Neuronal stem cell (in vitro differentiated cells): ENCODE measurements around the gene NPAS3.

Experiments used
- DNase-seq: peaks from one replicate; pipeline ENCODE4 v3.0.0-alpha.2; 2013; ENCODE audit warnings: low spot score
- H2AFZ ChIP-seq: one replicate; pipeline ENCODE4 v1.6.1; 2013; ENCODE audit warnings: mild to moderate bottlenecking, low read length, inconsistent platforms
- H2AK5ac ChIP-seq: 2 replicates; pipeline ENCODE4 v1.6.1; 2013; ENCODE audit warnings: low read depth, mild to moderate bottlenecking, inconsistent platforms, low read length, moderate library complexity, mixed read lengths
- H2BK120ac ChIP-seq: 2 replicates; pipeline ENCODE4 v1.6.1; 2013; ENCODE audit warnings: low read depth, mild to moderate bottlenecking, inconsistent platforms, low read length, moderate library complexity, mixed read lengths
- H2BK12ac ChIP-seq: one replicate; pipeline ENCODE4 v1.6.1; 2013; ENCODE audit warnings: low read length, inconsistent platforms
- H2BK15ac ChIP-seq: 2 replicates; pipeline ENCODE4 v1.6.1; 2013; ENCODE audit warnings: mild to moderate bottlenecking, low read length, inconsistent platforms, mixed read lengths
- H2BK5ac ChIP-seq: one replicate; pipeline ENCODE4 v1.6.1; 2013; ENCODE audit warnings: inconsistent platforms, mild to moderate bottlenecking, low read length, moderate library complexity
- H3K14ac ChIP-seq: one replicate; pipeline ENCODE4 v1.6.1; 2013; ENCODE audit warnings: low read length, inconsistent platforms
- H3K18ac ChIP-seq: 2 replicates; pipeline ENCODE4 v1.6.1; 2013; ENCODE audit warnings: low read length, inconsistent platforms
- H3K23ac ChIP-seq: 2 replicates; pipeline ENCODE4 v1.6.1; 2013; ENCODE audit warnings: low read depth, mild to moderate bottlenecking, mixed read lengths, low read length, inconsistent platforms; ENCODE audit not compliant: poor library complexity
- H3K27ac ChIP-seq: replicated peaks from 3 replicates; pipeline ENCODE4 v1.5.1; 2013; ENCODE audit warnings: low read length, inconsistent platforms
- H3K27me3 ChIP-seq, 3 experiments: 2 replicates each; pipeline ENCODE4 v1.6.1; 2013; ENCODE audit warnings: low read length in 3 of 3, mild to moderate bottlenecking in 2 of 3, inconsistent platforms in 1 of 3, low read depth in 1 of 3, mixed read lengths in 1 of 3, moderate library complexity in 1 of 3; ENCODE audit not compliant: control insufficient read depth in 3 of 3, insufficient read depth in 3 of 3
- H3K36me3 ChIP-seq, 2 donors: replicated peaks in 1 of 2; 2 replicates each; pipeline ENCODE4 v1.6.1; 2013; ENCODE audit warnings: low read length in 2 of 2; ENCODE audit not compliant: control insufficient read depth in 2 of 2, insufficient read depth in 2 of 2
- H3K4ac ChIP-seq: 2 replicates; pipeline ENCODE4 v1.6.1; 2013; ENCODE audit warnings: inconsistent platforms, mild to moderate bottlenecking, low read length, moderate library complexity
- H3K4me1 ChIP-seq, 2 donors: 1 replicate in 1 of 2; 2 replicates in 1 of 2; pipeline ENCODE4 v1.6.1; 2013; ENCODE audit warnings: low read length in 2 of 2, low read depth in 1 of 2; ENCODE audit not compliant: control insufficient read depth in 2 of 2, insufficient read depth in 1 of 2
- H3K4me2 ChIP-seq: one replicate; pipeline ENCODE4 v1.6.1; 2013; ENCODE audit warnings: mild to moderate bottlenecking, low read length, inconsistent platforms; ENCODE audit not compliant: insufficient read depth, poor library complexity, severe bottlenecking
- H3K4me3 ChIP-seq, 2 donors: 2 replicates each; pipeline ENCODE4 v1.5.1; 2013; ENCODE audit warnings: low read length in 2 of 2, mild to moderate bottlenecking in 2 of 2, inconsistent platforms in 1 of 2, moderate library complexity in 1 of 2
- H3K79me1 ChIP-seq: one replicate; pipeline ENCODE4 v1.6.1; 2013; ENCODE audit warnings: low read depth, mild to moderate bottlenecking, inconsistent platforms, low read length, moderate library complexity
- H3K9ac ChIP-seq: one replicate; pipeline ENCODE4 v1.6.1; 2013; ENCODE audit warnings: mild to moderate bottlenecking, low read depth, low read length, inconsistent platforms; ENCODE audit not compliant: poor library complexity
- H3K9me3 ChIP-seq, 2 donors: replicated peaks in 1 of 2; 2 replicates each; pipeline versions ENCODE3 to v1.6.1; 2013; ENCODE audit warnings: low read length in 2 of 2, mild to moderate bottlenecking in 2 of 2, inconsistent platforms in 1 of 2, low read depth in 1 of 2, mixed read lengths in 1 of 2, moderate library complexity in 1 of 2; ENCODE audit not compliant: control insufficient read depth in 2 of 2, insufficient read depth in 1 of 2
- H4K8ac ChIP-seq: one replicate; pipeline ENCODE4 v1.6.1; 2013; ENCODE audit warnings: low read depth, mild to moderate bottlenecking, inconsistent platforms, low read length, moderate library complexity
- H4K91ac ChIP-seq: one replicate; pipeline ENCODE4 v1.6.1; 2013; ENCODE audit warnings: low read length, low read depth, mild to moderate bottlenecking, inconsistent platforms; ENCODE audit not compliant: poor library complexity
- WGBS, 2 donors: extraction: QIAGEN DNeasy Blood & Tissue Kit; methylation state at CpG; one replicate each; pipeline ENCODE4 v1.1.7; 2013; ENCODE audit warnings: missing lambda C conversion rate in 2 of 2, mixed read lengths in 1 of 2; ENCODE audit not compliant: insufficient read length in 2 of 2, insufficient replicate concordance in 1 of 2; ENCODE audit errors: extremely low coverage in 2 of 2; 5-methylcytosine and 5-hydroxymethylcytosine counted together

NPAS3 gene

DNA sequence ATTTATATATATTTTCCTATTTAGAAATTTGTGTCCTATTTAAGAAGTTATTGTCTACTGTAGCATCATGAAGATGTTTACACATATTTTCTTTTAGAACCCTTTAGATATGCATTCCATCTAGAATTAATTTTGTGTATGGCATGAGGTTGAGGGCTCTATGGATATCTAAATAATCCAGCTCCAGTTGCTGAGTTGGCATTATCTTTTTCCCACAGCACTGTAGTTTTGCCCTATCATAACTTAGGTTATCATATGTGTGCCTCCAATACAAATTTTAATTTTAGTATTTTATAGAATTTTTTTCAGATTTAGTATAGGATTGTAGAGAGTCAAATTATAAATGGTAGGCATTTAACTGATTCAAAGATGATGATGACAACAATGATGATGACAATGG, 159.3 kb downstream of the NPAS3 start:
- H4K91ac ChIP-seq, result no peak overlapping the region
- H3K36me3 ChIP-seq, result peaks cover 0 to 40% of the 10 kb centered on the region in 2 donors
- no peaks in the 10 kb centered on the region for H3K4me1 ChIP-seq
- no peak overlapping the region for H3K18ac ChIP-seq
- no peak overlapping the region for H3K4me2 ChIP-seq
- no peak overlapping the region for H4K8ac ChIP-seq
- H2BK15ac ChIP-seq, result no peak overlapping the region
- no peak for DNase-seq
- no peaks in the 10 kb centered on the region for H3K79me1 ChIP-seq
- H3K9me3 ChIP-seq, result peaks cover 0 to 39% of the 10 kb centered on the region in 2 donors
- no peak overlapping the region for H2BK120ac ChIP-seq
- H3K4ac ChIP-seq, result no peak overlapping the region
- no peak overlapping the region for H3K14ac ChIP-seq
- H3K27ac ChIP-seq, result no peak overlapping the region
- H2BK5ac ChIP-seq, result no peak overlapping the region
- H2AK5ac ChIP-seq, result no peak overlapping the region
- H3K23ac ChIP-seq, result no peak overlapping the region
- no peaks in the 10 kb centered on the region for H3K27me3 ChIP-seq
- no peak overlapping the region for H2BK12ac ChIP-seq
- H3K9ac ChIP-seq, result no peak overlapping the region
- H2AFZ ChIP-seq, result no peak overlapping the region
- H3K4me3 ChIP-seq, result no peak overlapping the region

DNA sequence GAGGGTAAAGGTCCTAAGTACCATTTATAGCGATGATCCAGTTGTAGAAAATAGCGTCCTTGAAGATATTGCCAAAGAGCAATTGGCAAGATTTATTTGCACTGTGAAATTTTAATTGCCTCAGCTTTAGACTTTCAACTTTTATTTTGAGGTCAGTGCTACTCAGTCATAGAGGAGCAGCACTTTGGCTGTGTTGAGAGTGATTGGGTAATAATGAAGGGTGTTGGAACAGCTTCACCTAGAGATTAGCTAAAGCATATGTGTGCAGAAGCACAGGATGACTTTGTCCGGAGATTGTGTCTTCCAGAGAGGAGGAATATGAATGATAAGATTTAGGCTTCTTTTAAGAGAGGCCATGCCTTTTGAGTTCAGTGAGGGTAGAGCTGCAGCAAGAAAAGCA, 164.8 kb downstream of the NPAS3 start:
- H2BK15ac ChIP-seq, result no peak overlapping the region
- H3K4me1 ChIP-seq, result no peaks in the 10 kb centered on the region
- H3K27ac ChIP-seq, result no peak overlapping the region
- H3K4me2 ChIP-seq, result no peak overlapping the region
- H4K91ac ChIP-seq, result no peak overlapping the region
- no peak overlapping the region for H3K18ac ChIP-seq
- H2BK12ac ChIP-seq, result no peak overlapping the region
- no peak overlapping the region for H4K8ac ChIP-seq
- no peak overlapping the region for H3K23ac ChIP-seq
- H3K4ac ChIP-seq, result no peak overlapping the region
- no CpG with 5 or more reads among the region's 3 CpGs for WGBS, 2 donors
- no peak overlapping the region for H2BK120ac ChIP-seq
- H3K9ac ChIP-seq, result no peak overlapping the region
- peaks cover 0 to 4% of the 10 kb centered on the region in 2 donors for H3K9me3 ChIP-seq
- no peaks in the 10 kb centered on the region for H3K27me3 ChIP-seq
- no peak overlapping the region for H3K14ac ChIP-seq
- no peak overlapping the region for H2AK5ac ChIP-seq
- H2BK5ac ChIP-seq, result no peak overlapping the region
- no peak overlapping the region for H3K4me3 ChIP-seq
- DNase-seq, result no peak
- no peaks in the 10 kb centered on the region for H3K79me1 ChIP-seq
- peaks cover 0 to 17% of the 10 kb centered on the region in 2 donors for H3K36me3 ChIP-seq
- no peak overlapping the region for H2AFZ ChIP-seq

DNA sequence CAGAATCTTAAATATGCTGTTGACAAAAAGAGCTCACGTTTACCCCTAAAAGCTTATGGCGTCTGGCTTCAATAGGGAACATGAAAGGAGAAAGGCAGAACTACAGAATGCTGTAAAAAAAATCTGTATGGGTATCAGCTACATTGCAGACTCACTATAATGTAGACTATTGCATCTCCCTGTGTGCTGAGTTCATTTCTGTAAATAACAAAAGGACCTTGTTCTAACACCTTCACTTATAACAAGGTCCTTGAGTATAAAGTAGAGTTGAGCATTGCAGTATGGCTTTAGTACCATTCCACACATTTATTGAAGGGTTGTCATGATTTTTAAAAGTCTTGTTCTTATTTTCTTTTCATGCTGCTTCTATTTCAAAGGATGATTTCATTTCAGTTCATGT, 165.3 kb downstream of the NPAS3 start:
- Histone ChIP-seq H3K27me3 (no peaks in the 10 kb centered on the region), H3K18ac (no peak overlapping the region), H2BK12ac (no peak overlapping the region), H3K4me1 (no peaks in the 10 kb centered on the region), H3K4ac (no peak overlapping the region), H2BK120ac (no peak overlapping the region), H4K91ac (no peak overlapping the region), H3K4me2 (no peak overlapping the region), H3K79me1 (no peaks in the 10 kb centered on the region), H4K8ac (no peak overlapping the region), H2AK5ac (no peak overlapping the region), H2BK5ac (no peak overlapping the region), H3K4me3 (no peak overlapping the region), H3K23ac (no peak overlapping the region), H2AFZ (no peak overlapping the region), H3K9me3 (peaks cover 0 to 4% of the 10 kb centered on the region in 2 donors), H2BK15ac (no peak overlapping the region), H3K36me3 (peaks cover 0 to 17% of the 10 kb centered on the region in 2 donors), H3K27ac (no peak overlapping the region), H3K9ac (no peak overlapping the region), H3K14ac (no peak overlapping the region)
- no peak for DNase-seq
- WGBS, 2 donors, result no CpG with 5 or more reads among the region's 2 CpGs

DNA sequence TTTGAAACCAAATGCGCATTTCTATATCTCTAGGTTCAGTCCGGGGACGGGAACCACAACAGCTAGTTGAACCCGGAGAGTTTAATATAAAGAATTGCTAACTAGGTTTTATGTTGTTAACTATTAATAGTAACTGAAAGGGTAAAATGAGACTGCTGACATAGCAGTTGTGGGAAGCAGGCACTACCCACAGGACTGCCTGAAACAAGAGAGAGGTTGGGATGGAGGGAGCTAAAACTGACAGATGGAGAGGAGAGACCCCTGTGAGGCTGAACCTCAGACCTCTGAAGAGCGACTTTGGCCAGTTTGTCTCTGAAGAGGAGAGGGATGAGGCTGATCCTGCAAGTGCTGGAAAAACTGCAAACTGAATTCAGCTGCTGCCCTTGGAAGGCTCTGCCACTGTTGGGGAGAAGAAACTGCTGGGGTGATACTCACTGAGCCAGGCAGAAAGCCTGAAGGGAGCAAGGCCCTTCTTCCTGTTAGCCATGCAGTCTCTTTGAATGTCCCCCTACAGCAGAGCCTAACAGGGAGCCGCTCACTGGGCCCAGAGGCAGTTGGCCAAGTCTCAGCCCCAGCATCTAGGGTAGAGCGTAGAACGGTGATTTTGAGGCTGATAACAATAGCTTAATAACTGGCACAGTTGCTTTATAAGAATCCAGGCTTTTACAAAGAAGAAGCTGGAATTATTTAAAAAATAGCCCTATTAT, 172.2 kb downstream of the NPAS3 start:
- no peaks in the 10 kb centered on the region for H3K79me1 ChIP-seq
- H2AFZ ChIP-seq, result no peak overlapping the region
- no peak overlapping the region for H3K27ac ChIP-seq
- H3K18ac ChIP-seq, result no peak overlapping the region
- DNase-seq, result no peak
- H2BK120ac ChIP-seq, result no peak overlapping the region
- H4K8ac ChIP-seq, result no peak overlapping the region
- no peak overlapping the region for H2BK5ac ChIP-seq
- H2AK5ac ChIP-seq, result no peak overlapping the region
- no peak overlapping the region for H3K4me2 ChIP-seq
- H3K14ac ChIP-seq, result no peak overlapping the region
- H3K9me3 ChIP-seq, result no peaks in the 10 kb centered on the region
- peaks cover 2 to 10% of the 10 kb centered on the region in 2 donors for H3K4me1 ChIP-seq
- no peaks in the 10 kb centered on the region for H3K27me3 ChIP-seq
- H3K23ac ChIP-seq, result no peak overlapping the region
- no peak overlapping the region for H3K9ac ChIP-seq
- no peaks in the 10 kb centered on the region for H3K36me3 ChIP-seq
- no peak overlapping the region for H4K91ac ChIP-seq
- no peak overlapping the region for H2BK15ac ChIP-seq
- H3K4ac ChIP-seq, result no peak overlapping the region
- no peak overlapping the region for H3K4me3 ChIP-seq
- no peak overlapping the region for H2BK12ac ChIP-seq
- WGBS, 2 donors, result no CpG with 5 or more reads among the region's 8 CpGs
